DLD1 (cell line): Measurements from ENCODE around the gene ATF7IP.

Experiments used
- in situ Hi-C: cut with HindIII; loops from 2 replicates; pipeline ENCODE4 v1.10.0; 2017; ENCODE audit warnings: low sequenced_read_pairs

The ATF7IP gene

DNA sequence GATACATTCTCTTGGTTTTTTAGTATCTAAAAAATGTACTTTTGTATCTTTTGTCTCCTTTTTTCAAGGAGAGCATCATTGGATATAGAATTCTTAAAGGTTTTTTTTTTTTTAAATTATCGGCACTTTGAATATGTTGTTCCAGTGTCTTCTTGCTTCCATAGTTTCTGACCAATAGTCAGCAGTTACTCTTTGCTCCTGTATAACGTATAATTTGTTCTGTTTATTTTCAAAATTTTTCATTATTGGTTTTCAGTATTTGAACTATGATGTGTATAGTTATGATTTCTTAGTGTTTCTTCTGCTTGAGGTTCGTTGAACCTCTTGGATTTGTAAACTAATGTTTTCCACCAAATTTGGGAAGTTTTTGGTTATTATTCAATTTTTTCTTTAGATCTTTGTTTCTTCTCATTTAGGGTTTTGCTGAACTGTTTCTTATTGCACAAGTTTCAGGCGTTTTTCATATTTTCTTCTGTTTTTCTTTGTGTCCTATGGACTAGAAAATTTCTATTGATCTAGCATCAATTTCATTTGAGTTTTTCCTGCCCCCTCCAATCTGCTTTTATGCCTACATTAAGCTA, 108.3 kb downstream of the ATF7IP start:
- in situ Hi-C loops, result no loop called here

DNA sequence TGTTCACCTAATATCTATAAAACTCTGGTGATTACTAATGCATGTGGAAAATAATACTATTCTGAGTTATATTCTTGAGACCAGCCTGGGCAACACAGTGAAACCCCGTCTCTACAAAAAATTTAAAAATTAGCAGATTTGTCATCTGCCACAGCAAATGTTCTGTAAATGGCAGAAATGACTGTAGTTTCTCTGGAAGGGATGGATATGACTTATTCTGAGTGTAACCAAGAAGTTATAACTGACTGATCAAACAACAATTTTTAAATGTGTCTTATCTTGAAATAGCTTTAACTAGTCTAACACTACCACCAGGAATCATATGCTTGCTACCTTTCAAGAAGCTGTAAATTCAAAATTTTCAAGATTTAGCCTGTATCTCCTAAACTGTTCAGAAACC, 113.5 kb downstream of the ATF7IP start:
- in situ Hi-C loops, result no loop called here

GRCh38 chr12:14481201-14481600, 115.7 kb downstream of the ATF7IP start:
- in situ Hi-C loops, result no loop called here

DNA sequence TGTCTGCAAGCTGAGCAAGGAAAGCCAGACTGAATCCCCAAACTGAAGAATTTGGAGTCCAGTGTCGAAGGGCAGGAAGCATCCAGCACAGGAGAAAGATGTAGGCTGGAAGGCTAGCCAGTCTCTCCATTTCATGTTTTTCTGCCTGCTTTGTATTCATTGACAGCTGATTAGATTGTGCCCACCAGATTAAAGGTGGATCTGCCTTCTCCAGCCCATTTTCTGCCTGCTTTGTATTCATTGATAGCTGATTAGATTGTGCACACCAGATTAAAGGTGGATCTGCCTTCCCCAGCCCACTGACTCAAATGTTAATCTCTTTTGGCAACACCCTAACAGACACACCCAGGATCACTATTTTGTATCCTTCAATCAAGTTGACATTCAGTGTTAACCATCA, 116.9 kb downstream of the ATF7IP start:
- in situ Hi-C loops, result no loop called here

DNA sequence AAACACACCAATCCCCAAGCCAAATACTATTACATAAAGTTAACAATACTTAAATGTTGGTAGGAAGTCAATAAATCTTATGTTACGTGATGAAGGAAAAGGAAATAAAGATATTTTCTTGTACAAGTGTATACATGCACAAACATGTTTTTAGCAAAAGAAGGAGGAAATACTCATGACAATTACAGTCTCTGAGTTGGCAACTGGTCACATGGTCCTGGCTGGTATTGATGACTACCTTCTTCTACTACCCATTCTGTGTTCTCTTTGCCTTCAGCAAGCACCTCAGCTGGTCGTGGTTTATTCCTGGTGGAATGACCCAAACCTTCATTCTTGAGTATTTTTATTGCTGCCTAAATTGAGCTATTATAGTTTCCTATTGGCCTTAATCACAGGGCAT, 117.4 kb downstream of the ATF7IP start:
- in situ Hi-C loops, result no loop called here

DNA sequence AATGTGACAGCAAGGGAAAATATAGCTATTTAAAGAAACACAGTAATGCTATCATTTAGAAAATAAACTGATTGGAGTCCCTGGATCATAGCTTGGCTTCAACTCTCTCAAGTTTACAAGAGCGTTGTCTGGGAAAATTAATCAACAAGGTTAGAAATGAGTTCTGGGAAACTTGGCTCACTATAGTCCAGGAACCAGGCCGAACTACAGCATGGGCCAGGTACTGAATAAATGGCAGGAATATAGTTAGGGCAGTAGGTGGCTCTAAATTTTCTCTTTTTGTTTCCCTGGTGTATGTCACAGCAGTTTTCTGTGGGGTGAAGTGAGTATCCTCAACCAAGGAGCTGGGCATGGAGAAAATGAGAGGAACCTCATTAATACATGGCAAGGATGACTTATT, 129.8 kb downstream of the ATF7IP start:
- in situ Hi-C loops, result no loop called here

DNA sequence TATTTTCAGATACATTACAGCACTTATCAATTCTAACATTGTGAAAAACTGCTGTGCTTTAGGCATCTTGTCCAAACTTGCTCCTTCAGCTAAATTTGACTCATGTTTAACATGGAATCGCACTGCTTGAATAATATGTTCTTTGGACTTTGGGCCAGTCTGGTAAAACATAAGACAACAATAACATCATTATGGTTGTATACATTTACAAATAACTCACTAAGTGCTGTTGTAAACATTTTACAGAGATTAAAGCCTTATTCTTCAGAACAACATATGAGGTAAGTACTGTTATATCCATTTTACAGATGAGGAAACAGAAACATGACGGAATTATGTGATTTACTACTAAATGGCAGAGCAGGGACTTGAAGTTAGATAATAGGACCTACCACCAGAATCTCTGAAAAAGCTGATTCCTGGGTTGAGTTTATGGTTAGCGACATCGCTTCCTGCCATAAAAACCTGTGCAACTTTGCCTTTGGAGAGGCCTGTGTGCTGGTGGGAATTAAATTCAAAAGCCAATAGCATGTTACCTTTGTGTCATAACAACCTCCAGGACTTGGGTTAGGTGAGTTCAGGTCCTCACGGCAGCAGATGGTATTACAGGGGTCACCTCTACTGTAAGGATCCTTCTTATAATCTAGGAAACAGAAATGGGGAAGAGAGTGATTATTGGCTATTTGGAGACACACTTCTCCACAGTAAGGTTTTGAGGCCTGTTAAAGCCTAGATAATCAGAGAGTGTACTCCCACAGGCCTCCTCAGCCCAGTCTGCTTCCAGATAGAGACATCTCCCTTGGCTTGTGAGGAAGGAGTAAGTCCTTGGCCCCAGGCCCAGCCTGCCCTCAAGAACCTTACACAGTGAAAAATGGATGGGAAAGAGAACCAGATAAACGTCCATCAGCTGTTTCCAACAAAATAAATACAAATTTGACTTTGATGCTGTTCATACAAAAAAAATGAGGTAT, 140.4 kb downstream of the ATF7IP start:
- in situ Hi-C loops, result no loop called here

DNA sequence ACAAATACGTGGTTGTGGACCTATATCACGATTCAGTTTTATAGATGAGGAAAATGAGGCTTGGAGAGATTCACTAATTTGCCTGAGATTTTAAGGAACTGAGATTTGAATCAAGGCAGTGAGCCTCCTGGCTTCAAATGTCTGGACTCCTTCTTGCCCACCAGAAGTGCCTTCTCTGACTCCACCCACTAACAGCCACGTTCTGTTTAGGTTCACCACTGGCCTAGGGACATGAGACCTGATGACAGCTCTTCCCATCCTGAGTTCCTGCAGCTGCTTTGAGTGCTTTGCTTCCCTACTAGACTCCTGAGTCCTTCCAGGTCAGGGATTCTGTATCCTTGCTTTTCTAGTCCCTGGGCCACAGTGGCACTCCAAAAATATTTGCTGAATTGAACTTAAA, 145.1 kb downstream of the ATF7IP start:
- in situ Hi-C loops, result no loop called here

- in situ Hi-C loops, result no loop called here
Measured at GRCh38 chr12:14514154-14514842, 148.8 kb downstream of the ATF7IP start.

- in situ Hi-C loops, result no loop called here
Measured at GRCh38 chr12:14514946-14515345, 149.5 kb downstream of the ATF7IP start.

DNA sequence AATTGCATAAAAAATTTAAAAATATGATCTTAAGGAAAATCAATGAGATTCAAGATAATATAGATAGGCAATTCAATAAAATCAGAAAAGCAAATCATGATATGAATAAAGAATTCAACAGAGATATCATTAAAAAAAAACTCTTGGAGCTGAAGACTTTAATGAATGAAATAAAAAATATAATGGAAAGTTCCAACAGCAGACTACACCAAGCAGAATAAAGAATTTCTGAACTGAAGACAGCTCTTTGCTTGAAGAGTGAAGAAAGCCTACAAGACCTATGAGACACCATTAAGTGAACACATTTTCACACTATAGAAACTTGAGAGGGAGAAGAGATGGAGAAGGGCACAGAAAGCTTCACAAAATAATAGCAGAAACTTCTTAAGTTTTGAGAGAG, 156.3 kb downstream of the ATF7IP start:
- in situ Hi-C loops, result no loop called here

- in situ Hi-C loops, result no loop called here
Measured at GRCh38 chr12:14525964-14526363, 160.5 kb downstream of the ATF7IP start.

DNA sequence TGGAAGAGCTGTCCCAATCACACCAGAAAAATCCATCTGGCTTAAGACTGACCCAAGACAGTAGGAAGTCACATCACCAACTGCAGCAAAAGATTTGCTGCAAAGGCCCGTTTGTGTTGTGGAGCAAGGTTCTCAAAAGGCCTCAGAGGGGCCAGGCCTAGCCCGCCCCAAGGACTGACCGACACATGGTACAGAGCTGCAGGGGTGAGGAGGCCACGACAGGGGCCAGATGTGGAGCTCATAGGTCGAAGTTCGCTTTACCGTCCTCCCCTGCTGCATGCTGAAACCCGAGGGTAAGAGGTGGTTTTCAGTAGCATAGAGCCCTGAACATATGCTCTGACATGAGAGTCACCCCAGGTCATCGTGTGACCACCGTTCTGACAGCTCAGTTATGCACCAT, 166.7 kb downstream of the ATF7IP start:
- in situ Hi-C loops, result no loop called here

GRCh38 chr12:14537088-14537487, 171.6 kb downstream of the ATF7IP start:
- in situ Hi-C loops, result no loop called here

GRCh38 chr12:14540801-14541462, 175.4 kb downstream of the ATF7IP start:
- in situ Hi-C loops, result no loop called here

- in situ Hi-C loops, result no loop called here
Measured at GRCh38 chr12:14545144-14546124, 180.0 kb downstream of the ATF7IP start.

DNA sequence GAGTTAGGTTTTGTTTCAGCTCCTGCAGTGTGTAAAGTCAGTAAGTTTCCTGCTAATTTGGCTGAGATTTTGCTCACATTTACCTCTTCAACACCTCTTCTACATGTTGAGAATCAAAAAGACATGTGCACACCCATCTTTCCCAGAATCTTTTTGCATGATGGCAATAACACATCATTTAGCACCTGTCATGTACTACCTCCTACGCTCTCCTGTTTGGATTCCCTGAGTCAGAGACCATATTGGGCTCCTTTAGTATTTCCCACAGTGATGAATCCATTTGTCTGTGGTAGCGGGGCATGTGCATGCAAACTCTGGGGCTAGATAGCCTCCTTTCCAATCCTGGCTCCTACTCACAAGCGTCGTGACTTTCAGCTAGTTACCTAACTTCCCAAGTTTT, 182.1 kb downstream of the ATF7IP start:
- in situ Hi-C loops, result no loop called here

- in situ Hi-C loops, result no loop called here
Measured at GRCh38 chr12:14548609-14549008, 183.1 kb downstream of the ATF7IP start.
